GM19025 (cell line): ENCODE measurements around the gene AP2B1.
A peak's percentile ranks its signal among the peaks of the same experiment; 100 is the strongest.
"Not testable (repeated sequence)": the region's sequence is repeated elsewhere in the genome, so short reads cannot be mapped to it uniquely, and the experiment has no call there.

Source experiments
- ATAC-seq: cut with Tn5 transposase; IDR thresholded peaks from one replicate; pipeline ENCODE4 v1.9.1; 2021; ENCODE audit warnings: mild to moderate bottlenecking, low read depth, moderate library complexity; ENCODE audit not compliant: unreplicated experiment

Gene AP2B1

DNA sequence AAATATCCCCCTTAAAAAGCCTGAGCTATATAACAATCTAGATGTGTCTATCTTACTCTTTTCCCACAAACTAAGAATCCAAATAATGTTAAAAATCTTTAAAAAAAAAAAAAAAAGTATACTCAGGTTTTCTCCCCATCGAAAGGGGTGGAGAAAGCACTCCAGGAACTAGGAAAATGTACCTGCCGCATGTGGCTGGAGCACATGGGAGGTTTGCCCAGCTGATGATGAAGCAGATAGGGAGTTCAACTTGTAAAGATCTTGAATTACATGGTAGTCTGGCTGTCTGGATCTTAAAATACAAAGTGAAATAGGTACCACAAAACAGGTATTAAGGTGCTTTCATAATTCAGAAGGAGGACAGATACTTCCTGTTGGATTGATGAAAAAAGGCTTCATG is 17.7 kb upstream of the AP2B1 start:
- ATAC-seq, result no peak

DNA sequence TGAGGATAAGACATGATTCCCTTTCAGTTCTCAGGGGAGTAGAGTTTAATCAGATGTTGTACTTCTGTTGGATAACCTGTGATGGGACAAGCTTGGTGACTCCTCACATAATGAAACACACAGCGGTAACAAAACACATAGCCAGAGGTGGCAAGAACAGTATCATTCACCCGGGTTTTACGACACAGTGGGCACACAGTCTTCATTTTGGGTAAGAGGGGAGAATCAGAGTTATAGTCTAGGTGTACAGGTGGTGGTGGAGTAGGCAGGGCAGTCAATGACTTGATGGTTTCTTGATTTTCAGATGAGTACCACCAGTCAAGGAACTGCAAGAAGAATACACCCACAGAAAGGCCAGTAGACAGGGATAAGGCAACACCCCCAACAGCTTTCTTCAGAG is 11.4 kb upstream of the AP2B1 start:
- no peak for ATAC-seq

DNA sequence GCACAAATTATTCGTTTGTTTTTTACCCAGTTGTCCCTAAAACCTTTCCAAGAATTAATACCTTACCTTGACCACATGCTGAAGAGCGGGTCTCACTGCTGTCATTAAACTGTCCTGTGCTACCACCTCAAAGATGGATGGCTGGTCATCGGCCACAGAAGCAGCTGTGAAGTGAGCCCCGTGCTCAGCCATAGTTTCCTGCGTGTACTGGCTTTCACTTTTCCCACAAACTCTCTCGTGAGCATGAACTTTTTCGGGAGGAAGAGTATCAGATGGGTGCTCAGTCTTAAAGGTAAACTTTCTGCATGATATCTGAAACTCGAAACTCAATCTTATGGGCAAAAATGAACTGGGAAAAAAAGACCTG is 9.3 kb upstream of the AP2B1 start:
- ATAC-seq, result no peak

DNA sequence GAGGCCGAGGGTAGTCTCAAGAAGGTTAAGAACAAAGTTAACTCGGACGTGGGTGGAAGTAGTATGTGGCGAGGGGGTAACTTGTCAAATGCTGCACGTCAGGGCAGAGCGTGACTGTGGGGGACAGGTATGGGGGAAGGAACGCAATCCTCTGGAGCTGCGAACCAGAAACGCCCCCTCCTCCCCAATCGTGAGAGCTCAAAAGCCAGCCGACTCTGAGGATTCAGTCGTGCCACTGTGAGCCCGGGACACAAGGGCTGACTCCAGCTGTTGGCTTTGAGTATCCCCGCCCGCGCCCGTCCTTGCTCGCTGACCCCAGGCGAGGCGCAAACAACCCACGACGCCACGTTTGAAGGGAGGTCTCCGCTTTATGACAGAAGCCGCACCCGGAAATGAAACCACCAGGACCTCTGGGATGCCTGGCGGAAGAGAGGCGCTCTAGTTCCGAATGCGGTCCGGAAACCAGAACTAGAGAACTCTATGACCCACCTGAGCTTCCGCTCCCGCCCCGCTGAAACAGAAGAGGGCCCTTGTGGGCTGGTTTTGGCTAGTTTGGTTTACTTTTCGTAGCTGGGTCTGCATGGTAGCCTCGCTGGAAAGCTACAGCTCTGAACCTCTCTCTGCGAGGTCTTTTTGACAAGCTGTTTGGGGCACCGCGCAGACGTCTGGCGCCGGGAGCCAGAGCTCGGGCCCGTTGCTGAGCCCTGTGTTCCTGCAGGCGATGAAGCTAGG is 8.8 kb upstream of the AP2B1 start, which contains the start of gene PEX12:
Gene PEX12, minus strand, starts transcription at position 375 of the 732 bp plus-strand sequence. CDS start 550 bp downstream, outside the sequence.
- peak; percentile 87 for ATAC-seq

DNA sequence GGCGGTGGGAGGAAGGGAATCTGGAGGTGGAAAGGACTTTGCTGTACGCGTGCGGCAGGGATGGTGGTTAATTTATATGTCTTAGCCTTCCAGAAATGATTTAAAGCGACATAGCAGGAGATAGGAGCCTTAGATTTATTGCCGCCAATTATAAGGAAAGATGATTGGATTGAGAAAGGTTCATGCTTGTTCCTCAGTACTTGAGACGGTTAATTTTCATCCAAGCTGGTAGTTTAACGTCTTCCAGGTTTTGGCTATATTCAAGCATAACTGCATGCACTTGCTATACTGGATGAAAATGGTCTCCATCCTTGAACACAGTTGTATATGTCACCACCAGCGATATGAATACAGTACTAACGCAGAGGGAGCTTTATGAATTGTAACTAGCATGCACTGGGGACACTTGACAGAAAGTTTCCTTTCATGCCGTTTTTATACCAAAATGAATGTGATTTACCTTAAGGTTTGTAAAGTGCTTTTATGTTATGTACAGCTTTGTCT is 8.1 kb upstream of the AP2B1 start:
- ATAC-seq, result no peak

DNA sequence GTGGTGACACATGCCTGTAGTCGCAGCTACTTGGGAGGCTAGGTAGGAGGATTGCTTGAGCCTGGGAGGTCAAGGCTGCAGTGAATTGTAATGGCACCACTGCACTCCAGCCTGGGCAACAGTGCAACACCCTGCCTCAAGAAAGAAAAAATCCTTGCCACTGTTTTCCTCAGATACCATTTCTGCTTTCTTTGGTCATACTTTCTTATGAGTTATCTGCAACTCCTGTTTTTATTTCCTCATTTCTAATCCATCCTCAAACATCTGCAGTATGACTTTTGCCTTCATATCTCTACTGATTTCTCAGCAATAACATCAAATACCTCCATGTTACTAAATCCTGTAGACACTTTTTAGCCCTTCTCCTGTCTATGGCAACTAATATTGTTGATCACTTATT is 3.1 kb upstream of the AP2B1 start:
- ATAC-seq, result no peak

DNA sequence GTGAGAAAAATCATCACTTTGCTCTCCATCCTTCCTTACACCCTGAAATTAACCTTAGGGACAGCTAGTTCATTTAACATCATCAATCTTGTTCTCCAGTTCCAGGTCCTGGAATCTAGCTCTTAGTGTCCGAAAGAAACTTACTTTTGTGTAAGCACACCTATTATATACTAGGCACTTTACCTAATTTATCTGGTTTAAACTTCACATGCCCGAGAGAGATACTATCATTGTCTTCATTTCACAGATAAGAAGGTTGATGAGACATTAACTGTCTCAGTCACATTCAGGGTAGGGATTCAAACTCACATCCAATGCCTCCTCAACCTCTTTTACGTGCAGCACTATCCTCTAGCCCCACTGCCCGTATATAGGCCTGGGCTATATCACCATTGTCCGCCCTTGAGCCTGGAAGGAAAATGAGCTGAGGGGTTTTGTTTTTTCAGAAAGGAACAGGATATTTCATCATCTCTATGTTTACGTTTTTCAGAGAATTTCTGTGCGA is 501 bp upstream of the AP2B1 start:
- no peak for ATAC-seq

DNA sequence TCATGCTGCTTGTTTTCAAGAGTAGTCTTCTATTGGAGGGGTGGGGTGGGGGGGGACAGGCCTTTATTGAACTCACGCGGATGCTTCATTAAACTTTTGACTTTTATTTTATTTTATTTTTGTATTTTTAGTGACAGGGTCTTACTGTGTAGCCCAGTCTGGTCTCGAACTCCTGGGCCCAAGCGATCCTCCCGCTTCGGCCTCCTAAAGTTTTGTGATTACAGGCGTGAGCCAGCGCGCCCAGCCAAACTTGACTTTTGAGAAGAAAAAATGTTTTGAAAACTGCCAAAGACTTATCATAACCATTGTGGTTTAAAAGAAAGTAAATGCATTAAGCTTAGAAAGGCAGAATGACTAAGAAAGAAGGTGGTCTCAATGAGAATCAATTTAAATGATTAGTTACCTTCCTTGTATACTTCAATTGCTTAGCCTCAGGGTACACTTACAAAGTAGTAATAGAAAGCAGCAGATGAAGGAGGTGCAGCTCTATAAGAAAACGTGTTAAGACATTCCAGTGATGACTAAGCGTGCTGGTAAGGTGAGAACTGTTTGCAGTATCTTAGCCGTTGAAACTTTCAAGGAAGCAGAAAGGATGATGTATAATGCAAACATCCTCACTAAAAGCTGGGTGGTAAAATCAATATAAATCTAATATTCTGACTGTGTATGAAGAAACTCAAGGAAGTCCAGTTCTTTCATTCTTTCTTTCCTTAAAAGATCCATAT is 1.2 kb downstream of the AP2B1 start:
- no peak for ATAC-seq

DNA sequence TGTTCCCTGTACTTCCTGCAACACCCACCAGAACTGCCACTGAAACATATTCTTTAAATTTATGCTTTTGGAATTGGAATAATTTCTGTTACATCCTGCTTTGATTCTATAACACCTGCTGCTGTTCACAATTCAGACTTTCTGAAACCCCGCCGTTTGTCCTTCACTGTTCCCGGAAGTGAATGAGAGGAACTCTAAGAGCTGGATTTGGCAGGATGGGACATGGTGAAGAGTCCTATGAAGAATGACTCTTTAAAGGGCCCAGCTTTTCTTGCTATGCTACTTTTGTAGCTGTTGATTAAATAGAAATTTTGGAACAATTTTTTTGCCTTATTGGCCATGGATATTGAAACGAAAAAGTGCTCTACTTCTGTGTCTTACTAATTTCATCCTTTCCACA is 8.9 kb downstream of the AP2B1 start:
- ATAC-seq, result no peak

DNA sequence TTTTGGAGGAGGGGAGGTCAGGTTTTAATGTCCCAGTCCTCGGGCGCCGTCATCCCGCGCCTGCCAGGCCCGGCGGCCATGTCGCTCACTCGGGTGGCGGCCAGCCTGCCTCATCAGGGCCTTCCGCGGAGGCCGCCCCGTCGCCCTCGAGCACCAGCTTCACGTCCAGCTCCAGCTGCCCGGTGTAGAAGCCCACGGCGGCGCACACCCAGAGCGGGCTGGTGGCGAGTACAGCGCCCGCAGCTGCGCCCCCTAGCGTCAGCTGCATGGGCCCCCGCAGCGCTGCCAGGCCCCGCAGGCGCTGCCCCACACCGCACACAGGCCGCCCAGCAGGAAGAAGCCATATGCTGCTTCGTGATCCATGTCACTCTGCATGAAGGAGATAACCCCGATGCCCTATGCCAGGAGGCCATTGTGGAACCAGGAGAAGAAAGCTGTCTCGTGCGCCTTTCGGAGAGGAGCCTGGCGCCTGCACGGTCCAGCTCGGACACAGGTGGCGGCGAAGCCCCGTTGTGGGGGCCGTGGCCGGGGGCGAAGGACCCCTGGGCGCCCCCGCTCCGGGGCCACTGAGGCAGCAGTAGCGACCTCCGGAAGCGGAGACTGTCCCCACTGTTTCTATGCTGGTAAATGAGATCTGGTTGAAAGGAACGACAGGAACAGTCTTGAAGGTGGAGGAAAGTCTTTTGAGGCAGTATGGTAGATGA is 9.6 kb downstream of the AP2B1 start:
- no peak for ATAC-seq

DNA sequence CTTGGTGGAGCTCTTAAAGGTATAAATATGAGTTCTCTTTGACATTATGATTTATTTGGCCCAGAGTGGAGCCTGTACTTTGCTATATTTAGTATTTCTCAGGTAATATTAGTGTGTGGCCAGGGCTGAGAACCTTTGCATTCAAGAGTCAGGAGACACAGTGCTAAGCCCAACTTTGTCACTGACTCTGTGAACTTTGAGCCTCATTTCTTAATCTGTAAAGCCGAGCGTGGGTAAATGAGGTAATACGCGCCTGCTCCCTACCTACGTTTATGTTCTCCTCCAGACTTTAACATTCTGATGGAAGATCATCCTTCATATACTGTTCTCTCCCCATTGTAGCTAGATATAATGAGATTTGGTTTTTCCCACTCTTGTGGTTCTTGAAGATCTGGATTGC is 10.5 kb downstream of the AP2B1 start:
- no peak for ATAC-seq

DNA sequence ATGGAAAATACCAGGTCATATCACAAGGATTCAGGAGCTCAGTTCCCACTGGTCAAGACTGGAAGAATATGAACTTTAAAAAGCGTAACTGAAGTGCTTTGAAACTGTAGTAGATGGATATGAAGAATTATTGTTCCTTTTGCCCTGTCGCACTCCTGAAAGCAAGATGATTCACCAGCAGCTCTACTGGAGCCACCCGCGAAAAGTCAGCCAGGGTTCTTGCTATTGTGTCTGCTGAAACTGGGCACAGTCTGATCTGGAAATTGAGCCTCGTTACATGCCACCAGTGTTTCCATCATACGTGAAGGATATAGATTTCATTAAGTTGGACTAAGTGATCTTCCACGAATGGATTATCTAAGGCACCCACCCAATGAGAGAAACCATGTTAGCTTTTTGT is 16.6 kb downstream of the AP2B1 start:
- ATAC-seq, result no peak

DNA sequence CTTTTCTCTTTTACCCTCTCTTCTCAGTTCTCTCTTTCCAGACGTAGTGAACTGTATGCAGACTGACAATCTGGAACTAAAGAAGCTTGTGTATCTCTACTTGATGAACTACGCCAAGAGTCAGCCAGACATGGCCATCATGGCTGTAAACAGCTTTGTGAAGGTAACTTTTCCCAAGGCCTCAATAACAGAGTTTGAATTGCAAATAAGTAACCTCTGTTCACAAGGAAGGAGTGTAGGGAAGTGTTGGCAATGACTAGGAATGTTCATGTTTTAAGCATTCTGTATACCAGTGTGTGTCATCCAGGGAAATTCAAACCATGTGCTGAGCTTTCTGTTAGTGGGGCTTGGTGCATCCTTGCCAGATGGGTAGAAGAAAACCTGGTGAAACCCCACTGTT is 18.6 kb downstream of the AP2B1 start:
- ATAC-seq, result no peak

DNA sequence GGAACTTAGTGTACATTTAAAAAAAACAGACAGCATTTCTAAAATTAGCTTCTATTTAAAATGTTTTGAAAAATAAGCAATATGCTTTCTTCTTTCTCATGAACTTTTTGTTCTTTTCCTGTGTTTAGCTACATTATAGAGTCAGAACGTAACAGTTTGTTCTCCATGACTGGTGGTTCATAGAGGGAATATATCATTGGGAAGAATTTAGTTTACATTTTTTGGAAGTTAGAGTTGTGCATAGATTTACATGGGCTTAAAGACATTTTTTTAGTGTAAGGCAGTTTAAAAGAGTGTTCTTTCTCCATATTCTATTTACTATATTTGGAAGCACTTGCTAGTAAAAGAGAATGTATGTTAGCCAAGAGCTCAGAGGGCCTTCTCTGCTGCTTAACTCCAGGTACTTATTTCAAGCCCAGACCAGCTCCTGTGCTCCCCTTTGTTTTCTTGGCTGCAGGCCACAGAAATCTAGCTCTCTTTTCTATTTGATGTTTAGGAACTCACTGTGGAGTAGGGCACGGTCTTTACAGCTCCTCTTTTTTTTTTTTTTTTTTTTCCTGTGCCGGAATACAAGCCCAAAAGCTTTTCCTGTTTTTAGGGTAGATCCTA is 20.2 kb downstream of the AP2B1 start:
- no peak for ATAC-seq

DNA sequence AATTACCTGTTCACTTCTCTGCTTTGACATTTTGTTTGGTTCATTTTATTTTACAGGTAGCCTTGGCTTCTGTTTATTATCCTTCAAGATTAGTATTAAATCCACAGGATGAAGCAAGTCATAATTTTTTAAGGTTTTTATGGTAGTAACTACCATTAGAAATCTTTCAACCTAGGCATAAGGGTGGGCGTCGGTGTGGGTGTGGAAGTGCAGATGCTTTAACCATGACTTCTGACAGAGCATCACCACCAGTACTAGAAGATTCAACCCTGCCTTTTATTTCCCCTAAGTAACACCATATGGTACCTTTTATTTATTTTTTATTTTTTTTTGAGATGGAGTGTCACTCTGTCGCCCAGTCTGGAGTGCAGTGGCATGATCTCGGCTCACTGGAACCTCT is 22.7 kb downstream of the AP2B1 start:
- no peak for ATAC-seq

DNA sequence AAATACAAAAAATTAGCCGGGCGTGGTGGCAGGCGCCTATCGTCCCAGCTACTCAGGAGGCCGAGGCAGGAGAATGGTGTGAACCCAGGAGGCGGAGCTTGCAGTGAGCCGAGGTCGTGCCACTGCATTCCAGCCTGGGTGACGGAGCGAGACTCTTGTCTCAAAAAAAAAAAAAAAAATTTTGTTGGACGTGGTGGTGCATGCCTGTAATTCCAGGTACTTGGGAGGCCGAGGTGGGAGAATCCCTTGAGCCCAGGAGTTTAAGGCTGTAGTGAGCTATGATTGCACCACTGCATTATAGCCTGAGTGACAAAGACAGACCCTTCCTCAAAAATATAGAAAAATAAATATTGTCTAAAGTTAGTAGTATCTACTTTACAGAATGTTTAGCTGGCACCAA is 23.6 kb downstream of the AP2B1 start:
- ATAC-seq, result not testable (repeated sequence)

DNA sequence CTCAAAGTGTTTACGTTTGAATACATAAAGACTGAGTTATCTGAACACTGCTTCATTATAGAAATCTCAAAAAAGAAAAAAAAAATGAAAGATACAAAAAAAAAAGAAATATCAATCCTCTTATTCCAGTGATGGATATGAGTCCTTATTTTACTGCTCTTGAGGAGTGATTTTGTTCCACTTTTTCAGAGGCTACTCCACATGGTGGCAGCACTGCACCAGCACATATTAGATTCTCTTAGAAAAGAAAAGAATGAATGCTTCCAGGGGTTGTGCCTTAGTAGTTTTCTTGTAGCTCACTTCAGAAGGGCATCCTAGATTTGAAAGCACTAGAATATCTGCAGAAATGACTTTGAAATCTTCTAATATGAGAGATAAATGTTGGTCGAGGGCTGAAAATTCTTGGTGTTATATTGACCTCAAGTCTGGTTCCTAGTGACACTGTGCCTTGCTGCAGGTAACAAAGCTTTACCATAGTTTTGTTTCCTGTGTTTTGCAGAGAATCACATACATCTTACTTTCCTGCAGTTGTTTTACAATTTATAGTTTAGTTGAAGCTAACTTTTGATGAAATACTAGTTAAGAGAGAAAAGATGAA is 25.9 kb downstream of the AP2B1 start:
- no peak for ATAC-seq

DNA sequence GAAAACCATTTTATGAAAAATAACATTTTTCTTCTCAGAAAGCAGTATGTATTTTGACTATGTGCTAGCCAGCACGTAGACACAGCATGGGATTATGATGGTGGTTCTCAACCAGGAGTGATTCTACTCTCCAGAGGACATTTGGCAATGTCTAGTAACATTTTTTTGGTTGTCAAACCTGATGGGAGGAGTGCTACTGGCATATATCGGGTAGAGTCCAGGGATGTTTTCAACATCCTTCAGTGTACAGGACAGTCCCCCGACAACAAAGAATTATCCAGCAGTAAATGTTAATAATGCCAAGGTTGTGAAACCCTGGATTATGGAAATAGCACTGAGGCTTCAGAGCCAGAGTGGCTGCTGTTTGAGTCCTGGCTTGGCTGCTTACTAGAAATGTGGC is 27.7 kb downstream of the AP2B1 start:
- ATAC-seq, result no peak

DNA sequence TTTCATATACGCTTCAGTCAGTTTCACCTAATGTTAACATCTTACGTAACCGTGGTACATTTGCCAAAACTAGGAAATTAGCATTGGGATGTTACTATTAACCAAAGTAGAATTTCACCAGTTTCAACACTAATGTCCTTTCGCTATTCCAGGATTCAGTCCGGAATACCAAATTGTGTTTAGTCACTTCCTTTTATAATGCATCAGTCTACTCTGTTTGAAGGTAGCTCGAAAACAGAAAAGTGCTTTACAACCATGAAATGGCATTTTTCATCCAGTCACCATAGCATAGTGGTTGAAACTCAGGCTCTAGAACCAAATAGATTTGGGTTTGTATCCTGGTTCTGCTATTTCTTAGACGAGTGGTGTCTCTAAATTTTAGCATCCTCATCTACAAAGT is 29.4 kb downstream of the AP2B1 start:
- no peak for ATAC-seq

DNA sequence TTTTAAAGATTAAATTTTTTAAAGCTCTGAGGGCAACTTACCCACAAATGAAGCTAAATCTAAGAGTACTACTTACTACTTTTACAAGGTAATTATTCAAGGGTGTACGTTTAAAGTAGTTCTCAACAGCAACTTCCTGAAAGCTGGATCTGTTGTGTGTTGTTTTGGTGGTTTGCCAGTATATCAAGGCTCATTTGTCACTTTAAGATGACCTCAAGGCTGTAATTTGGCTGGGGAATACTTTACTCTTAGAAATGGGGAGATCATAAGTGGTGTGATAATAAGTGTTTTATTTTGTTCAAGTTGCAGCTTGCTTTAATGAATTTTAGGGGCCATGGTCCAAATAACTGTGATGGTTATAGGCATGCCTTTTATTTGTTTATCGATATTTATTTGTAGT is 30.4 kb downstream of the AP2B1 start:
- ATAC-seq, result no peak
